Measurements from ENCODE around the gene DNTT.

DNTT gene

DNA sequence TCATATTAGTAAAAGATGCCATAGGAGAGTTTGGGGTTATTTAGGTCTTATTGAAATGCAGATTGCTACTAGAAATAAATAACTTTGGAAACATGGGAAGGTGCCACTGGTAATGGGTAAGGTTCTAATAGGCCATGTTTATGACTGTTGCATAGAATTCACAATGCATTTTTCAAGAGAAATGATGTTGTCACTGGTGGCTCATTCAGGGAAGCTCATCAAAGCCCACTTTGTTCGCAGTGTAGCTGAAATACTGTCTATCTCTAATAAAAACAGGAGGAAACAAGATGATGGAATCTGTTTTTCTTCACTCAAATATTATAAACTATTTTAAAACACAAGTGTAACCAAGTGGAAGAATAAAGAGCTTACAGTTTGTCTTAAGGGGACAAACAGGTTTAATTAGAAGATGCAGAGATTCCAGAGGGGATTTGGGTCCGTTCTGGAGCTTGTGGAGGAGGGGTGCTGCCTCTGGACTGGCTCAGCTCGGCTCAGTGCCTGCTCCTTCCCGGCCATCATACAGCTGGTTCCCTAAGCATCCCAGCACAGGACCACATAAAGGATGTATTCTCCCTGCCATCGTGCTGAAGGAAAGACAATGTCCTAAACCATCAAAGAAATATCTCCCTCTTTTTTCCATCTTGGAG lies 34.2 kb downstream of the DNTT start:
- Mint-ChIP-seq H3K4me1 (no peaks in the 10 kb centered on the region), H3K36me3 (ENCODE audit: low read depth) (no peaks in the 10 kb centered on the region), H3K4me3 (no peak overlapping the region), H3K9me3 (no peaks in the 10 kb centered on the region), H3K27ac (no peak overlapping the region), H3K27me3 (ENCODE audit: low read depth) (peaks cover 25% of the 10 kb centered on the region)
- TF ChIP-seq, protein P1, sequence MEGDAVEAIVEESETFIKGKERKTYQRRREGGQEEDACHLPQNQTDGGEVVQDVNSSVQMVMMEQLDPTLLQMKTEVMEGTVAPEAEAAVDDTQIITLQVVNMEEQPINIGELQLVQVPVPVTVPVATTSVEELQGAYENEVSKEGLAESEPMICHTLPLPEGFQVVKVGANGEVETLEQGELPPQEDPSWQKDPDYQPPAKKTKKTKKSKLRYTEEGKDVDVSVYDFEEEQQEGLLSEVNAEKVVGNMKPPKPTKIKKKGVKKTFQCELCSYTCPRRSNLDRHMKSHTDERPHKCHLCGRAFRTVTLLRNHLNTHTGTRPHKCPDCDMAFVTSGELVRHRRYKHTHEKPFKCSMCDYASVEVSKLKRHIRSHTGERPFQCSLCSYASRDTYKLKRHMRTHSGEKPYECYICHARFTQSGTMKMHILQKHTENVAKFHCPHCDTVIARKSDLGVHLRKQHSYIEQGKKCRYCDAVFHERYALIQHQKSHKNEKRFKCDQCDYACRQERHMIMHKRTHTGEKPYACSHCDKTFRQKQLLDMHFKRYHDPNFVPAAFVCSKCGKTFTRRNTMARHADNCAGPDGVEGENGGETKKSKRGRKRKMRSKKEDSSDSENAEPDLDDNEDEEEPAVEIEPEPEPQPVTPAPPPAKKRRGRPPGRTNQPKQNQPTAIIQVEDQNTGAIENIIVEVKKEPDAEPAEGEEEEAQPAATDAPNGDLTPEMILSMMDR (IDR thresholded peaks at IDR 0.05; ENCODE audit: unreplicated experiment in 3 of 3), result no peak

DNA sequence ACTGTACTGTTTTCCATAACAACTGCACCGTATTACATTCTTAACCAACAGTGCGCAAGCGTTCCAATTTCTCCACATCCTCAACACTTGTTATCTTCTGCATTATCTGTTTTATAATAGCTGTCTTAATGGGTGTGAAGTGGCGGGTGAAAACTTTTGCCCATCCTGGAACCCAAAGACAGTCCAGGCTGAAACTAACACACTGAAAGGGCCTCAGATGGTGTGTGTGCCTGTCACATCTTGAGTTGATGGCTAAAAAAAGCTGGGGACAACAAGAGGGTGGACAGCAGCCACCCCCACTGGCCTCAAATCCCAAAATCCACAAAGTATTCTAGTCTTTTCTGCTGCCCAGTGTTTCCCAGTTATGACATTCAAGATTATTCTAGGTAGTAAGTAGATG lies 35.1 kb downstream of the DNTT start:
- H3K27me3 Mint-ChIP-seq (ENCODE audit: low read depth), result peaks cover 24% of the 10 kb centered on the region
- H3K4me1 Mint-ChIP-seq, result no peaks in the 10 kb centered on the region
- peaks cover 3% of the 10 kb centered on the region for H3K9me3 Mint-ChIP-seq
- H3K4me3 Mint-ChIP-seq, result no peak overlapping the region
- H3K27ac Mint-ChIP-seq, result no peak overlapping the region
- H3K36me3 Mint-ChIP-seq (ENCODE audit: low read depth), result no peaks in the 10 kb centered on the region
- TF ChIP-seq, protein P1 (IDR thresholded peaks at IDR 0.05; ENCODE audit: unreplicated experiment in 3 of 3), result no peak

DNA sequence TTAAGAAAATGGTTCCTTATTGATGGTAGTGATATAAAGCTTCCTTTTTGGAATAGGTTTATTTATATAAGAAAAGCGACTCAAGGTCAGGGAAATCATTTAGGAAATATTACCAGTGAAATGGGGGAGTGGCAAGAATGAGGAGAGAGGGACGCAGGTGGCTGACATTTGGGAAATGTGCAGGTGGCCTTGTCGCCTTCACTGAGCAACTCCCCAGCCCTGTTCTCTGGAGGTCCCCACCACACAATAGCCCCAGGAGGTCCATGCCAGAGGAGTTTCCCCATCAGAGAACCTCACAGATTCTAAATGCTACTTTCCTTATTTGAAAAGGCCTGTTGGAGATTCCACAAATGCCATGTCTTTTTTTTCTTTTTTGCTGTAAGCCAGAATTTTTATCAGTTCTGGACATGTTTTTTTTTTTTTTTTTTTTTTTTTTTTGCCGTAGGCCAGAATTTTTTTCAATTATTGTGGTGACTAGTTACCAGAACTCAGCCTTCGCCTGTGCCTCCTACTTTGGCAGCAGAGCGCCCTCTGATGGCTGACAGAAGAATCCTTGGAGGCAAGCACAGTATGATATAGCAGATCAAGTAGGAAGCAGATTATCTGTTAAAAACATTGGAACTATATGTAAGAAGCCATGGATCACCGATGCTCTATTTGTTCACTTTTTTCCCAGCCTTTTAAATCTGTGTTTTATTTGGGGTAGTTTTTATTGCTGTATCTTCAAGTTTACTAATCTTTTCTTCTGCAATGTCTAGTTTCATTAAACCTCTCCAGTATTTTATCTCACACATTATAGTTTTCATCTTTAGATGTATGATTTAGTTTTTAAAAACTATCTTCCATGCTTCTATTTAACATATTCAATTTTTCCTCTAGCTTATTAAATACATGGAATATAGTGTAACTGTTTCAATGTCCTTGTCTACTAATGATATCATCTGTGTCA lies 36.0 kb downstream of the DNTT start:
- H3K4me3 Mint-ChIP-seq, result no peak overlapping the region
- no peaks in the 10 kb centered on the region for H3K36me3 Mint-ChIP-seq (ENCODE audit: low read depth)
- peaks cover 7% of the 10 kb centered on the region for H3K9me3 Mint-ChIP-seq
- H3K4me1 Mint-ChIP-seq, result no peaks in the 10 kb centered on the region
- H3K27ac Mint-ChIP-seq, result no peak overlapping the region
- H3K27me3 Mint-ChIP-seq (ENCODE audit: low read depth), result peaks cover 19% of the 10 kb centered on the region
- TF ChIP-seq, protein P1 (IDR thresholded peaks at IDR 0.05; ENCODE audit: unreplicated experiment in 3 of 3), result peak; percentile 76 to 86 (median 84)

DNA sequence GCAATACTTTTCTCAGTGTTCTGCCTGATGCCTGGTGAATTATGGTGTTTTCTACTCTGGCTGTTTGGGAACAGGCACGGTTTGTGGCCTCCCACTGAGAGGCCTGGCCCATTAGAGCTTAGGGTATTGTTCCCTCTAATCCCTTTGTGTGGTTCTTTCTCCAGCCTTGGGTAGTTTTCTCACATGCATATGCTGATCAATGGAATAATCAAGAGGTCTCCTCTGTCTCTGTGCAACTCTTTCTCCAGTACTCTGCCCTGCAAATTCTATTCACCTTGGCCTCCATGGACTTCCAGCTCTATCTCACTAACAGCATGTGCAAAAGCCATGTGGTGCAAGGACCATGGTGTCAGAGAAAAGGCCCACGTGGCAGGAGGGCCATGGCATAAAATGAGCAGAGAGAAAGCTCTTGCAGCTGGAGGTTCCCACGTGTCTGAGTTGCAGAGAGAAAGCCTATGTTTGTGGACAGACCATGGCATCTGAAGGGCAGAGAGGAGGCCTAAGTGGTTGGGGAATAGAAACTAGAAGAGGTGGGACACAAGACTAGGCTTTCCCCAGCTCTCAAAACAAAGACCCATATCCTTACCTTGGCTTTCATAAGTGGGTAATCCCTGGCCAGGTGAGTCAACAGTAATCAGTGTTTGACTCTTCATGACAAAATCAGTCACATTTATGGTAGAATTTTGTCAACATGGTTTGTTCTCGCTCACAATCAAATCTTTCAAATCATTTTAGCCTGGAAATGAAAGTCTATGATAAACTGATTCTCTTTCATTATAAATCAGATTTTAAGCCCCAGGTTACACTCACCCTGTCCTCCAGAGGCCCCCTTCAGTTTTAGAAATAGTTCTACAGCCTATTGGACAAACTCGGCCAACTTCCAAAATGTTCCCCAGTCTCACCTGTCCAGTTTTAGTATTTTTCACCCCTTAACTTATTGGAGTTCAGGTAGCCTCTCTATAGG lies 37.3 kb downstream of the DNTT start:
- H3K4me3 Mint-ChIP-seq, result no peak overlapping the region
- TF ChIP-seq, protein P1 (IDR thresholded peaks at IDR 0.05; ENCODE audit: unreplicated experiment in 3 of 3), result no peak
- peaks cover 11% of the 10 kb centered on the region for H3K9me3 Mint-ChIP-seq
- no peaks in the 10 kb centered on the region for H3K4me1 Mint-ChIP-seq
- peaks cover 12% of the 10 kb centered on the region for H3K27me3 Mint-ChIP-seq (ENCODE audit: low read depth)
- H3K36me3 Mint-ChIP-seq (ENCODE audit: low read depth), result no peaks in the 10 kb centered on the region
- H3K27ac Mint-ChIP-seq, result no peak overlapping the region

DNA sequence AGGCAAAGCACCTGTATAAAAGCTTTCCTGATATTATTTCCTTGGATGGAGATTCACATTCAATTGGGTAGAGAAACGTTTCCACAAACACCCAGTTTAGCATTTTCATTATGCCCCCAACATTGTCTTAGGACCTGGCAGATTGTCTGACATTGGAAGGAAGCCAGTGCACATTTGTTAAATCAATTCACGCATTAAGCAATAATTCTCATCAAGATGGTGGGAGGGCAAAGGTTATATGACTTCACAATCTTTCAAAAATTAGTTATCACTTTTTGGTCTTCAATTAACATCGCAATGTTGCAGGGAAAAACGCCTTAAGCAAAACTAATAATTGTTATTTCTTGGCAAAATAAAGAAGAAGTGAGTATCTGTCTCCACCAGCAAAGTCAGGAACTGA lies 38.2 kb downstream of the DNTT start:
- no peak overlapping the region for H3K27ac Mint-ChIP-seq
- no peaks in the 10 kb centered on the region for H3K36me3 Mint-ChIP-seq (ENCODE audit: low read depth)
- no peaks in the 10 kb centered on the region for H3K4me1 Mint-ChIP-seq
- TF ChIP-seq, protein P1 (IDR thresholded peaks at IDR 0.05; ENCODE audit: unreplicated experiment in 3 of 3), result no peak
- H3K27me3 Mint-ChIP-seq (ENCODE audit: low read depth), result peaks cover 12% of the 10 kb centered on the region
- peaks cover 13% of the 10 kb centered on the region for H3K9me3 Mint-ChIP-seq
- H3K4me3 Mint-ChIP-seq, result no peak overlapping the region

Measured in nephron (organoid).